ENCODE results near the gene BMPR1A.

GRCh38 chr10:86770412-86770960 is 14.1 kb downstream of the BMPR1A start:
- TF ChIP-seq POLR2A (IDR thresholded peaks at IDR 0.05): no peak
- no peak for TF ChIP-seq CTCF (IDR thresholded peaks at IDR 0.05)
- no peak for TF ChIP-seq EP300 (IDR thresholded peaks at IDR 0.05)
